IPS-15b (cell line): ENCODE data around the gene ECT2L.

ENCODE experiments used
- H3K27me3 ChIP-seq: one replicate; pipeline ENCODE4 v1.6.1; 2013; ENCODE audit warnings: low read length; ENCODE audit not compliant: control insufficient read depth, insufficient read depth
- H3K36me3 ChIP-seq: one replicate; pipeline ENCODE4 v1.6.1; 2013; ENCODE audit warnings: low read length; ENCODE audit not compliant: control insufficient read depth, insufficient read depth
- H3K4me1 ChIP-seq: one replicate; pipeline ENCODE4 v1.6.1; 2013; ENCODE audit warnings: mild to moderate bottlenecking, low read length; ENCODE audit not compliant: control insufficient read depth, insufficient read depth
- H3K4me3 ChIP-seq: one replicate; pipeline ENCODE4 v1.5.1; 2013; ENCODE audit warnings: low read depth, low read length
- H3K9ac ChIP-seq: one replicate; pipeline ENCODE4 v1.6.1; 2013; ENCODE audit warnings: low read depth, mild to moderate bottlenecking, low read length
- H3K9me3 ChIP-seq: one replicate; pipeline ENCODE4 v1.6.1; 2013; ENCODE audit warnings: mild to moderate bottlenecking, low read length; ENCODE audit not compliant: control insufficient read depth, insufficient read depth

Gene ECT2L

GRCh38 chr6:138837246-138837645 lies 41.4 kb downstream of the ECT2L start:
- no peak overlapping the region for H3K4me3 ChIP-seq
- no peaks in the 10 kb centered on the region for H3K27me3 ChIP-seq
- no peak overlapping the region for H3K9ac ChIP-seq
- H3K4me1 ChIP-seq: no peaks in the 10 kb centered on the region
- no peaks in the 10 kb centered on the region for H3K9me3 ChIP-seq
- H3K36me3 ChIP-seq: no peaks in the 10 kb centered on the region

GRCh38 chr6:138844192-138844591 lies 48.3 kb downstream of the ECT2L start:
- no peaks in the 10 kb centered on the region for H3K4me1 ChIP-seq
- no peaks in the 10 kb centered on the region for H3K9me3 ChIP-seq
- no peaks in the 10 kb centered on the region for H3K36me3 ChIP-seq
- H3K9ac ChIP-seq: no peak overlapping the region
- no peak overlapping the region for H3K4me3 ChIP-seq
- no peaks in the 10 kb centered on the region for H3K27me3 ChIP-seq

- Histone ChIP-seq H3K4me3 (no peak overlapping the region), H3K9me3 (no peaks in the 10 kb centered on the region), H3K36me3 (no peaks in the 10 kb centered on the region), H3K27me3 (no peaks in the 10 kb centered on the region), H3K4me1 (no peaks in the 10 kb centered on the region), H3K9ac (no peak overlapping the region)
These were observed 52.0 kb downstream of the ECT2L start for GRCh38 chr6:138847884-138848283.

- Histone ChIP-seq H3K9ac (no peak overlapping the region), H3K27me3 (no peaks in the 10 kb centered on the region), H3K4me1 (no peaks in the 10 kb centered on the region), H3K9me3 (no peaks in the 10 kb centered on the region), H3K4me3 (no peak overlapping the region), H3K36me3 (no peaks in the 10 kb centered on the region)
These were observed 52.6 kb downstream of the ECT2L start for GRCh38 chr6:138848461-138848860.

GRCh38 chr6:138849791-138850190 lies 53.9 kb downstream of the ECT2L start:
- H3K4me3 ChIP-seq: no peak overlapping the region
- no peaks in the 10 kb centered on the region for H3K27me3 ChIP-seq
- no peaks in the 10 kb centered on the region for H3K4me1 ChIP-seq
- H3K9me3 ChIP-seq: no peaks in the 10 kb centered on the region
- H3K9ac ChIP-seq: no peak overlapping the region
- no peaks in the 10 kb centered on the region for H3K36me3 ChIP-seq

GRCh38 chr6:138856654-138857053 lies 60.8 kb downstream of the ECT2L start:
- Histone ChIP-seq H3K4me1 (no peaks in the 10 kb centered on the region), H3K4me3 (no peak overlapping the region), H3K27me3 (no peaks in the 10 kb centered on the region), H3K36me3 (no peaks in the 10 kb centered on the region), H3K9me3 (no peaks in the 10 kb centered on the region), H3K9ac (no peak overlapping the region)

GRCh38 chr6:138857775-138858174 lies 61.9 kb downstream of the ECT2L start:
- no peak overlapping the region for H3K4me3 ChIP-seq
- no peaks in the 10 kb centered on the region for H3K27me3 ChIP-seq
- no peak overlapping the region for H3K9ac ChIP-seq
- H3K36me3 ChIP-seq: no peaks in the 10 kb centered on the region
- H3K9me3 ChIP-seq: no peaks in the 10 kb centered on the region
- no peaks in the 10 kb centered on the region for H3K4me1 ChIP-seq

- Histone ChIP-seq H3K4me3 (no peak overlapping the region), H3K4me1 (no peaks in the 10 kb centered on the region), H3K36me3 (no peaks in the 10 kb centered on the region), H3K27me3 (no peaks in the 10 kb centered on the region), H3K9ac (no peak overlapping the region), H3K9me3 (no peaks in the 10 kb centered on the region)
These were observed 66.6 kb downstream of the ECT2L start for GRCh38 chr6:138862456-138862855.

- Histone ChIP-seq H3K4me1 (no peaks in the 10 kb centered on the region), H3K9ac (no peak overlapping the region), H3K27me3 (no peaks in the 10 kb centered on the region), H3K36me3 (no peaks in the 10 kb centered on the region), H3K9me3 (no peaks in the 10 kb centered on the region), H3K4me3 (no peak overlapping the region)
These were observed 67.4 kb downstream of the ECT2L start for GRCh38 chr6:138863321-138863720.

GRCh38 chr6:138864343-138864890 lies 68.5 kb downstream of the ECT2L start:
- H3K36me3 ChIP-seq: no peaks in the 10 kb centered on the region
- H3K27me3 ChIP-seq: no peaks in the 10 kb centered on the region
- no peak overlapping the region for H3K4me3 ChIP-seq
- no peaks in the 10 kb centered on the region for H3K4me1 ChIP-seq
- H3K9me3 ChIP-seq: no peaks in the 10 kb centered on the region
- no peak overlapping the region for H3K9ac ChIP-seq

GRCh38 chr6:138865480-138866109 lies 69.7 kb downstream of the ECT2L start:
- Histone ChIP-seq H3K27me3 (no peaks in the 10 kb centered on the region), H3K4me3 (no peak overlapping the region), H3K9ac (no peak overlapping the region), H3K9me3 (no peaks in the 10 kb centered on the region), H3K36me3 (no peaks in the 10 kb centered on the region), H3K4me1 (no peaks in the 10 kb centered on the region)

- Histone ChIP-seq H3K27me3 (no peaks in the 10 kb centered on the region), H3K9me3 (no peaks in the 10 kb centered on the region), H3K36me3 (no peaks in the 10 kb centered on the region), H3K4me3 (no peak overlapping the region), H3K4me1 (no peaks in the 10 kb centered on the region), H3K9ac (no peak overlapping the region)
These were observed 72.3 kb downstream of the ECT2L start for GRCh38 chr6:138868181-138868580.
